ENCODE results near the gene LTBP4. TPM values are rescaled to one million over a fixed set of nuclear protein-coding genes. Genes with fewer than 3 reads are reported as not detected.

LTBP4 gene
- total RNA-seq, 2 experiments from 2014 or later, result 42.8 to 75.9 TPM

DNA sequence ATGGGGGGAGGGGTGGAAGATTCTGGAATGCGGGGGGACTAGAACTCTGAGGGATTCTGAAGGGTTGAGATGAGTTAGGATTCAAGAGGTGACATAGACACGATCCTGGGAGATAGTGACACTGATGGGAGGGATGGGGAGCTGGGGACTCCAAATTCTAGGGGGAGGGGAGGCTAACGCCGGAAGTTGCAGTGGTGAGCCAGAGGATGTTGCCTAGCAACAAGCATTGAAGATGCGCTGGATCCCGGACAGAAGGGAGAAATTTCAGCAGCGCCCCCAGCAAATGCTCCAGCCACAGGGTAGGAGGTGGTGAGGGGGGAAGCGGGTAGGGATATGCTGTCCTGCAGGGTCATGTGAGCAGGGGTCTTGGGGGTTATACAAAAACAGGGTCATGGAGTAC lies 6.9 kb upstream of the LTBP4 start:
- H3K36me3 Mint-ChIP-seq, result peaks cover 2% of the 10 kb centered on the region
- peaks cover 29% of the 10 kb centered on the region for H3K4me1 Mint-ChIP-seq
- DNase-seq, result no peak
- no peak overlapping the region for H3K4me3 Mint-ChIP-seq
- peaks cover 28% of the 10 kb centered on the region for H3K27me3 Mint-ChIP-seq
- no peak for ATAC-seq
- no peaks in the 10 kb centered on the region for H3K9me3 Mint-ChIP-seq (ENCODE audit: low read depth)
- CTCF ChIA-PET, result interaction anchor here (1.1 to 4.6 kb wide), 7 partner anchors 10 to 289 kb away, joined by 3 to 22 read pairs (median 9); no protein-coding TSS in a partner anchor
- H3K27ac Mint-ChIP-seq, result no peak overlapping the region

- Mint-ChIP-seq H3K4me1 (peaks cover 33% of the 10 kb centered on the region), H3K4me3 (no peak overlapping the region), H3K27ac (no peak overlapping the region), H3K27me3 (peaks cover 32% of the 10 kb centered on the region), H3K36me3 (peaks cover 2% of the 10 kb centered on the region), H3K9me3 (ENCODE audit: low read depth) (no peaks in the 10 kb centered on the region)
- ATAC-seq, result peak; percentile 6
- CTCF ChIA-PET, result interaction anchor here (1.1 to 4.6 kb wide), 8 partner anchors 10 to 289 kb away, joined by 3 to 22 read pairs (median 8); no protein-coding TSS in a partner anchor
- DNase-seq, result no peak
These were observed 6.5 kb upstream of the LTBP4 start for GRCh38 chr19:40594657-40595091.

- ATAC-seq, result no peak
- DNase-seq, result no peak
- Mint-ChIP-seq H3K4me1 (peaks cover 44% of the 10 kb centered on the region), H3K36me3 (peaks cover 2% of the 10 kb centered on the region), H3K9me3 (ENCODE audit: low read depth) (no peaks in the 10 kb centered on the region), H3K4me3 (no peak overlapping the region), H3K27ac (no peak overlapping the region), H3K27me3 (peaks cover 44% of the 10 kb centered on the region)
- CTCF ChIA-PET, result interaction anchor here (0.9 to 9.3 kb wide), 7 partner anchors 8 to 291 kb away, joined by 3 to 65 read pairs (median 13); no protein-coding TSS in a partner anchor
These were observed 4.4 kb upstream of the LTBP4 start for GRCh38 chr19:40596608-40597328.

DNA sequence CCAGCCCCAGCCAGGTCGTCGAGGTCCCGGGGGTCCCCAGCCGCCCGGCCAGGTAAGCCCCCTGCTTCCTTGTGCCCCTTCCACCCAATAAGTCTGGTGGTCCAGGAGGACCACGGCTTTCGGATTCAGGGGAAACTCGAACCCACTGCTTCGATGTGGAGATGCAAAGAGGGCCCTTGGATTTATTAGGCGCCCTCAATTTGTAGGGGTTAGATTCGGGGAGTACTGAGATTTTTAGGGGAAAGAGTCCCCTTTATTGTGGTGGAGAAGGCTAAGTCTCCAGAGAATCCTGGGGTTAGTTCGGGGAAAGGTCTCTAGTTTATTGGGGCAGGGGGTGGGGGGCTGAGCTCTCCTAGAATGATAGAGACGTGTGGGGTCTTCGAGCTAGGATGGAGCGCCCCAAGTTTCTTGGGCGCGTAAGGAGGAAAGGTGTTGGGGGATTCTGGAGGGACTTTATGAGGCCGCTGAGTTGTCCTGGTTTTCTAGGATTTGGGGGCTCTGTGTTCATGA lies 3.8 kb upstream of the LTBP4 start:
- Mint-ChIP-seq H3K36me3 (no peaks in the 10 kb centered on the region), H3K4me1 (peaks cover 48% of the 10 kb centered on the region), H3K27me3 (peaks cover 47% of the 10 kb centered on the region), H3K4me3 (no peak overlapping the region), H3K27ac (no peak overlapping the region), H3K9me3 (ENCODE audit: low read depth) (no peaks in the 10 kb centered on the region)
- DNase-seq (no peak), ATAC-seq (no peak)
- CTCF ChIA-PET, result interaction anchor here (1.6 to 9.3 kb wide), 6 partner anchors 17 to 292 kb away, joined by 4 to 65 read pairs (median 22); no protein-coding TSS in a partner anchor

DNA sequence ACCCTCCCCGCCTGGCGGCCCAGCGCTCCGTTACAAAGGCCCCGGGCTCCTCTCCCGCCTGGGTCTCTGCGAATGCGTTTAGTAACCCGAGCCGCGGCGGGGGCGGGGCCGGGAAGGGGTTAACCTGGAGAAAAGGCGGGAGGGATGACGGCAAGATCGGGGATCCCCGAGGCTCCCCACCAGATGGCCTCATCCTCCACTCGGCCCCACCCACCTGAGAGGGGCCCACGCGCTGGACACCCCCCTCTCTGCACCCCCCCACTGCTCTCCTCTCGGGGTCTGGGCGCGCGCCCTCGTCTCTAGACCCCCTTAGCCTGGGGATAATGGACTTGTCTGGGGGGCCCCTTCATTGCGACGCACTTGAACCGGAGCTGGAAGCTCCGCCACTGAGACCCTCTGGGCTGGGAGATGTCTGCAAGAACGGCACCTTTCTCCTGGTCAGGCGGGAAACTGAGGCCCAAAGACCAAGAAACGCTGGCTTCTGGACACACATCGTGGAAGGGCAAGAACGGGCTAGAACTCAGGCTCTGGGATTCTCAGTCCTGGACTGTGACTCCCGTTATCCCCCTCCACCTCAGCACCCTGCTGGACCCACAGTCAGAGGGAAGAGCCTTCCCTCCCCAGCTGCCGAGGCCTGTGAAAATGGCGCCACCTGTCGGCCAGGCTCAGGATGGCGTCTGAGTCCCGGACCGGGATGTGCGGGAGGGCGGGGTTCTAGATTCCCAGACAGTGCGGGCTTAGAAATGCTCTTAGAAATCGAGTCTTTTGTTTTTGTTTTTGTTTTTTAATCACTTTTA lies 2.9 kb upstream of the LTBP4 start:
- H3K27ac Mint-ChIP-seq, result no peak overlapping the region
- H3K36me3 Mint-ChIP-seq, result no peaks in the 10 kb centered on the region
- ATAC-seq (peak; percentile 74), DNase-seq (peak; percentile 88)
- peaks cover 52% of the 10 kb centered on the region for H3K27me3 Mint-ChIP-seq
- CTCF ChIA-PET, result interaction anchor here (0.9 to 9.3 kb wide), 14 partner anchors 10 to 766 kb away, joined by 3 to 65 read pairs (median 11); partner anchors contain the start of genes B9D2 and BLVRB
- H3K4me1 Mint-ChIP-seq, result peaks cover 56% of the 10 kb centered on the region
- H3K9me3 Mint-ChIP-seq (ENCODE audit: low read depth), result no peaks in the 10 kb centered on the region
- H3K4me3 Mint-ChIP-seq, result no peak overlapping the region

DNA sequence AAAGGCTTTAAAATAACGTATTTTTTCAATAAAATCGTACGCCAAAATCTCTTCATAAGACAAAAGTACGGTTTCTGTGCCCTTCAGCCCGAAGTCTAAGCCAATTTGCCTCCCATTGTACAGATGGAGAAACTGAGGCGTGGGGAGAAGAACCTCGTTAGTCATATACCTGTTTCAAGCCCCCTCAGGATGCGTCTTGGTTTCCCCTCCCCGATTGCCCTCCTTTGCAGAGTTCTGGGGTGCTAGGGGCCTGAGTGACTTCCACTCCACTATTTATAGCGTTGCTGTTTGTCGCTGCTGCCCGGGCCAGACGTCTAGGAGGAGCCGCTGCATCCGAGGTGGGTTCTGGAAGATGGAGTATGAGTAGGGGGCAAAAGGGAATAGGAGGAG lies 2.3 kb upstream of the LTBP4 start:
- H3K27ac Mint-ChIP-seq, result no peak overlapping the region
- peaks cover 61% of the 10 kb centered on the region for H3K4me1 Mint-ChIP-seq
- peaks cover 52% of the 10 kb centered on the region for H3K27me3 Mint-ChIP-seq
- CTCF ChIA-PET, result interaction anchor here (0.9 to 9.3 kb wide), 17 partner anchors 8 to 765 kb away, joined by 3 to 65 read pairs (median 9); partner anchors contain the start of genes B9D2 and BLVRB
- H3K4me3 Mint-ChIP-seq, result no peak overlapping the region
- no peak for ATAC-seq
- DNase-seq, result no peak
- H3K36me3 Mint-ChIP-seq, result no peaks in the 10 kb centered on the region
- no peaks in the 10 kb centered on the region for H3K9me3 Mint-ChIP-seq (ENCODE audit: low read depth)

- H3K27ac Mint-ChIP-seq, result no peak overlapping the region
These were observed 1.8 kb upstream of the LTBP4 start for GRCh38 chr19:40599331-40599901.

DNA sequence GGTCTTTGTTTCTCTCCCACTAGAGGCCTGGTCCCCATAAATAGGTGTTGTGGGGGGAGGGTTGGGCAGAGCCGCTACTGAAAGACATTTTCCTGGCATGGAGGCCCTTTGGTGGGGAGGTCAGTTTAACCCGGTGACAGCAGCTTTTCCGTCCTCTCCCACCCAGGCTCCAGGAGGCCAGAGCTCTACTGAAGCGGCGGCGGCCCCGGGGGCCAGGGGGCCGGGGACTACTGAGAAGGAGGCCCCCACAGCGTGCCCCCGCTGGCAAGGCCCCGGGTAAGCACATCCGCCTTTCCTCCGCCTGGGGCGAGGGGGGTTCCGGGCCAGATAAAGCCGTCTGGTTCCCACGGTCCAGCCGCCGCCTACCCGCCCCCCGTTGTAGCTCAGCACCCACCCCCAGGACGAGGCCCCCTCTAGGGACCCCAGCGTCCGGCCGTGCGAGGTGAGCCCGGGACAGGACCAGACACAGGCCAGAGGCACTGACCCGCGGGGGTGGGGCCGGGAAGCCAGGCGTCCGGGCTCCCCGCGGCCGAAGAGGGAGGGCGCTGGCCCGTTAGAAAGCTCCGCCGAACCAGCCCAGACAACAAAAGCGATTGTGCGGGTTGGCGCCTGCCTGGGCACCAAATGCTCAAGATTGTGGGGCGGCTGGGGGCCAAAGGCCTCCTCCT lies 1.1 kb upstream of the LTBP4 start:
- DNase-seq, result no peak
- peak overlapping the region; percentile 15 for H3K4me3 Mint-ChIP-seq
- H3K27ac Mint-ChIP-seq, result no peak overlapping the region
- no peaks in the 10 kb centered on the region for H3K36me3 Mint-ChIP-seq
- H3K4me1 Mint-ChIP-seq, result peaks cover 61% of the 10 kb centered on the region
- no peaks in the 10 kb centered on the region for H3K9me3 Mint-ChIP-seq (ENCODE audit: low read depth)
- no peak for ATAC-seq
- H3K27me3 Mint-ChIP-seq, result peaks cover 52% of the 10 kb centered on the region
- CTCF ChIA-PET, result interaction anchor here (0.9 to 9.3 kb wide), 14 partner anchors 9 to 294 kb away, joined by 3 to 65 read pairs (median 14); partner anchors contain the start of gene BLVRB

More at GRCh38 chr19:40599331-40599901, 1.8 kb upstream of the LTBP4 start:
- CTCF ChIA-PET, result interaction anchor here (1.0 to 9.3 kb wide), 13 partner anchors 8 to 293 kb away, joined by 3 to 65 read pairs (median 14); partner anchors contain the start of gene BLVRB
- H3K4me3 Mint-ChIP-seq, result no peak overlapping the region
- ATAC-seq, result no peak
- no peak for DNase-seq
- H3K4me1 Mint-ChIP-seq, result peaks cover 61% of the 10 kb centered on the region
- peaks cover 52% of the 10 kb centered on the region for H3K27me3 Mint-ChIP-seq
- no peaks in the 10 kb centered on the region for H3K36me3 Mint-ChIP-seq
- no peaks in the 10 kb centered on the region for H3K9me3 Mint-ChIP-seq (ENCODE audit: low read depth)

DNA sequence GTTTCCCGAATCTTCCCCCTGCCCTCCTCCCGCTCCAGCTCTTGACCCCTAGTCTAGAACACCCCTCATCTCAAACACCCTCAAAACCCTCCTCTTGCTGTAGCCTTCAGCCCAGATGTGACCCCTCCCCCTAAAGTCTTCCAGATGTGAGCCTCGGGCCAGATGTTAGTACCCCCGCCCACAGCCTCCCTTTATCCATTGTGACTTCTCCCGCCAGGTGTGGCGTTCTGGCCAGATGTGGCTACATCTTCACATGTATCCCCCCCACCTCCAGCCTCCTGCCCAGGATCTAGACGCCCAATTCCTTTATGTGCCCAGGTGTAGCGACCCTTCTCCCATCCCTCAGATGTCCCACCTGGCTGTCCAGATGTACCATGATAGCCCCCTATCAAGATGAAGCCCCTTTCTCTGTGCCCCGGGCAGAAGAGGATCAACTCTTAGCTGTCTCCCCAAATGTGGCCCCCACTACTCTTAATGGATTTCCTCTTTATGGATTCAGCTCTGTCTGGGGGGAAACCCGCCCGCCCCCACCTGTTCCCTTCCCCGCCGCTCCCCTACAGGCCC lies 517 bp upstream of the LTBP4 start:
- Mint-ChIP-seq H3K9me3 (ENCODE audit: low read depth) (no peaks in the 10 kb centered on the region), H3K27ac (no peak overlapping the region), H3K4me1 (peaks cover 61% of the 10 kb centered on the region), H3K36me3 (no peaks in the 10 kb centered on the region), H3K4me3 (peak overlapping the region; percentile 15), H3K27me3 (peaks cover 52% of the 10 kb centered on the region)
- ATAC-seq (no peak), DNase-seq (no peak)
- CTCF ChIA-PET, result interaction anchor here (0.9 to 9.3 kb wide), 12 partner anchors 9 to 295 kb away, joined by 3 to 65 read pairs (median 10); partner anchors contain the start of gene BLVRB

- H3K4me3 Mint-ChIP-seq, result no peak overlapping the region
- H3K4me1 Mint-ChIP-seq, result peaks cover 64% of the 10 kb centered on the region
- peaks cover 34% of the 10 kb centered on the region for H3K27me3 Mint-ChIP-seq
- H3K36me3 Mint-ChIP-seq, result no peaks in the 10 kb centered on the region
- DNase-seq (no peak), ATAC-seq (no peak)
- CTCF ChIA-PET, result interaction anchor here (1.0 to 9.3 kb wide), 16 partner anchors 8 to 424 kb away, joined by 3 to 88 read pairs (median 7); partner anchors contain the start of gene BLVRB
- no peaks in the 10 kb centered on the region for H3K9me3 Mint-ChIP-seq (ENCODE audit: low read depth)
- H3K27ac Mint-ChIP-seq, result no peak overlapping the region
These were observed 1.9 kb downstream of the LTBP4 start for GRCh38 chr19:40603071-40603388.

- Mint-ChIP-seq H3K4me1 (peaks cover 61% of the 10 kb centered on the region), H3K36me3 (no peaks in the 10 kb centered on the region), H3K4me3 (peak overlapping the region; percentile 73), H3K9me3 (ENCODE audit: low read depth) (no peaks in the 10 kb centered on the region), H3K27me3 (peaks cover 31% of the 10 kb centered on the region), H3K27ac (peak overlapping the region; percentile 82)
- ATAC-seq, result peak; percentile 79
- peak; percentile 99 for DNase-seq
- CTCF ChIA-PET, result interaction anchor here (0.8 to 9.3 kb wide), 23 partner anchors 9 to 660 kb away, joined by 3 to 88 read pairs (median 5); partner anchors contain the start of genes BLVRB and HNRNPUL1
These were observed 2.4 kb downstream of the LTBP4 start for GRCh38 chr19:40603389-40604170.

All from activated CD8-positive, alpha-beta memory T cell treated with anti-CD3 and anti-CD28 coated beads, Interleukin-2, amount 10 ng/mL, durations not matched to agents 7 days and 5 days (primary cell).